Activated CD8-positive, alpha-beta T cell treated with anti-CD3 and anti-CD28 coated beads for 36 hours (primary cell): ENCODE results near the gene ITGB5. TPM values are rescaled to one million over a fixed set of nuclear protein-coding genes. Genes with fewer than 3 reads are reported as not detected.

Source experiments
- ATAC-seq: fragments of 200-7000 bp; cut with Tn5 transposase; one replicate; pipeline ENCODE4 v1.10.0; 2021; ENCODE audit warnings: mild to moderate bottlenecking, moderate library complexity
- CTCF ChIA-PET: fragments of 350-600 bp; sonication (Branson Sonifier 250); formaldehyde crosslinking; loops from one replicate; lab custom pipeline; 2021; ENCODE audit warnings: antibody characterized with exemption; lab: Charles Lee
- POLR2A ChIA-PET: fragments of 350-600 bp; sonication (Branson Sonifier 250); formaldehyde crosslinking; loops from one replicate; lab custom pipeline; 2021; ENCODE audit warnings: antibody characterized with exemption; lab: Charles Lee
- DNase-seq: peaks from one replicate; pipeline ENCODE4 v3.0.0-alpha.2; 2020
- H3K27ac Mint-ChIP-seq: one replicate; pipeline ENCODE4 v1.8.0; 2021; ENCODE audit warnings: mild to moderate bottlenecking, mixed read lengths
- H3K27me3 Mint-ChIP-seq: one replicate; pipeline ENCODE4 v1.8.0; 2021; ENCODE audit warnings: mixed read lengths
- H3K36me3 Mint-ChIP-seq: one replicate; pipeline ENCODE4 v1.8.0; 2021; ENCODE audit warnings: low read depth, mixed read lengths
- H3K4me1 Mint-ChIP-seq: one replicate; pipeline ENCODE4 v1.8.0; 2021; ENCODE audit warnings: low read depth, mixed read lengths
- H3K4me3 Mint-ChIP-seq: one replicate; pipeline ENCODE4 v1.8.0; 2021; ENCODE audit warnings: mild to moderate bottlenecking, moderate library complexity, mixed read lengths
- H3K9me3 Mint-ChIP-seq: one replicate; pipeline ENCODE4 v1.8.0; 2021; ENCODE audit warnings: mixed read lengths
- CTCF ChIP-seq: fragments of 200-600 bp; IDR thresholded peaks from one replicate; pipeline ENCODE4 v1.8.0; 2022; ENCODE audit warnings: antibody characterized with exemption, mild to moderate bottlenecking
- intact Hi-C: fragments of 100-400 bp; cut with micrococcal nuclease; formaldehyde crosslinking; loops from one replicate; pipeline ENCODE4 v1.10.0; 2022
- total RNA-seq, 2 experiments: library from RNA; stranded (reverse); gene quantifications; one replicate each; pipeline ENCODE4 v1.2.3, GENCODE V29; 2021

The ITGB5 gene
- total RNA-seq, 2 experiments from 2014 or later: 0.41 to 1.1 TPM

GRCh38 chr3:124841517-124841916 lies 45.6 kb downstream of the ITGB5 start:
- Mint-ChIP-seq H3K36me3 (no peaks in the 10 kb centered on the region), H3K27me3 (no peaks in the 10 kb centered on the region), H3K4me1 (no peaks in the 10 kb centered on the region), H3K4me3 (no peak overlapping the region), H3K27ac (no peak overlapping the region), H3K9me3 (no peaks in the 10 kb centered on the region)
- intact Hi-C loops: no loop called here
- TF ChIP-seq CTCF: no peak
- DNase-seq (no peak), ATAC-seq (no peak)
- ChIA-PET POLR2A (no interaction called here), CTCF (no interaction called here)

GRCh38 chr3:124840331-124840730 lies 46.8 kb downstream of the ITGB5 start:
- POLR2A ChIA-PET: no interaction called here
- no peaks in the 10 kb centered on the region for H3K27me3 Mint-ChIP-seq
- DNase-seq: no peak
- no peak overlapping the region for H3K27ac Mint-ChIP-seq
- no peak for TF ChIP-seq CTCF
- peaks cover 4% of the 10 kb centered on the region for H3K4me1 Mint-ChIP-seq
- CTCF ChIA-PET: no interaction called here
- no peaks in the 10 kb centered on the region for H3K36me3 Mint-ChIP-seq
- no peaks in the 10 kb centered on the region for H3K9me3 Mint-ChIP-seq
- ATAC-seq: no peak
- no peak overlapping the region for H3K4me3 Mint-ChIP-seq
- intact Hi-C loops: no loop called here

GRCh38 chr3:124839896-124840295 lies 47.3 kb downstream of the ITGB5 start:
- Mint-ChIP-seq H3K4me3 (no peak overlapping the region), H3K9me3 (no peaks in the 10 kb centered on the region), H3K27me3 (no peaks in the 10 kb centered on the region), H3K36me3 (no peaks in the 10 kb centered on the region), H3K4me1 (peaks cover 8% of the 10 kb centered on the region), H3K27ac (no peak overlapping the region)
- ChIA-PET CTCF (no interaction called here), POLR2A (no interaction called here)
- intact Hi-C loops: no loop called here
- no peak for ATAC-seq
- DNase-seq: no peak
- no peak for TF ChIP-seq CTCF

- POLR2A ChIA-PET: no interaction called here
- Mint-ChIP-seq H3K27ac (no peak overlapping the region), H3K27me3 (peaks cover 2% of the 10 kb centered on the region), H3K9me3 (no peaks in the 10 kb centered on the region), H3K36me3 (no peaks in the 10 kb centered on the region), H3K4me1 (peaks cover 11% of the 10 kb centered on the region), H3K4me3 (no peak overlapping the region)
- CTCF ChIA-PET: no interaction called here
- ATAC-seq: no peak
- DNase-seq: no peak
- no peak for TF ChIP-seq CTCF
- intact Hi-C loops: no loop called here
Measured at GRCh38 chr3:124838963-124839362, 48.2 kb downstream of the ITGB5 start.

- no peak for TF ChIP-seq CTCF
- no peak overlapping the region for H3K27ac Mint-ChIP-seq
- H3K4me3 Mint-ChIP-seq: no peak overlapping the region
- peaks cover 11% of the 10 kb centered on the region for H3K4me1 Mint-ChIP-seq
- DNase-seq: no peak
- no peak for ATAC-seq
- intact Hi-C loops: no loop called here
- H3K27me3 Mint-ChIP-seq: peaks cover 4% of the 10 kb centered on the region
- POLR2A ChIA-PET: no interaction called here
- no peaks in the 10 kb centered on the region for H3K9me3 Mint-ChIP-seq
- CTCF ChIA-PET: interaction anchor here (1.0 kb wide), 1 partner anchor 76 kb away, joined by 3 read pairs; no protein-coding TSS in a partner anchor
- no peaks in the 10 kb centered on the region for H3K36me3 Mint-ChIP-seq
Measured at GRCh38 chr3:124837730-124838186, 49.4 kb downstream of the ITGB5 start.
